ENCODE results near the gene INCA1.

Gene INCA1

GRCh38 chr17:4959261-4959965 is 37.9 kb downstream of the INCA1 start:
- ATAC-seq (replicated peaks) (no peak), DNase-seq (no peak)
- H3K36me3 Mint-ChIP-seq (ENCODE audit: insufficient read depth) = peaks cover 17% of the 10 kb centered on the region
- H3K27ac Mint-ChIP-seq = no peak overlapping the region
- H3K9me3 Mint-ChIP-seq = no peaks in the 10 kb centered on the region
- H3K4me1 Mint-ChIP-seq (ENCODE audit: low read depth in 2 of 2) = peaks cover 3 to 5% of the 10 kb centered on the region in 2 donors
- H3K4me3 Mint-ChIP-seq = no peak overlapping the region
- H3K27me3 Mint-ChIP-seq = no peaks in the 10 kb centered on the region

GRCh38 chr17:4958102-4958501 is 39.2 kb downstream of the INCA1 start:
- Mint-ChIP-seq H3K4me1 (ENCODE audit: low read depth in 2 of 2) (peaks cover 3 to 5% of the 10 kb centered on the region in 2 donors), H3K9me3 (no peaks in the 10 kb centered on the region), H3K27me3 (no peaks in the 10 kb centered on the region), H3K36me3 (ENCODE audit: insufficient read depth) (peaks cover 18% of the 10 kb centered on the region), H3K4me3 (no peak overlapping the region), H3K27ac (no peak overlapping the region)
- DNase-seq = no peak
- ATAC-seq (replicated peaks) = no peak

GRCh38 chr17:4956493-4957061 is 40.7 kb downstream of the INCA1 start:
- DNase-seq = peak in 1 of 3 experiments; percentile 19
- H3K9me3 Mint-ChIP-seq = no peaks in the 10 kb centered on the region
- no peak overlapping the region for H3K27ac Mint-ChIP-seq
- ATAC-seq (replicated peaks) = no peak
- no peaks in the 10 kb centered on the region for H3K27me3 Mint-ChIP-seq
- H3K36me3 Mint-ChIP-seq (ENCODE audit: insufficient read depth) = peaks cover 18% of the 10 kb centered on the region
- no peak overlapping the region for H3K4me3 Mint-ChIP-seq
- peaks cover 3 to 8% of the 10 kb centered on the region in 2 donors for H3K4me1 Mint-ChIP-seq (ENCODE audit: low read depth in 2 of 2)

GRCh38 chr17:4955091-4955490 is 42.2 kb downstream of the INCA1 start:
- Mint-ChIP-seq H3K36me3 (ENCODE audit: insufficient read depth) (peaks cover 10% of the 10 kb centered on the region), H3K4me1 (ENCODE audit: low read depth in 2 of 2) (peaks cover 14 to 23% of the 10 kb centered on the region in 2 donors), H3K27ac (no peak overlapping the region), H3K27me3 (no peaks in the 10 kb centered on the region), H3K9me3 (no peaks in the 10 kb centered on the region), H3K4me3 (no peak overlapping the region)
- ATAC-seq (replicated peaks) (no peak), DNase-seq (no peak)

- no peaks in the 10 kb centered on the region for H3K27me3 Mint-ChIP-seq
- peaks cover 16 to 23% of the 10 kb centered on the region in 2 donors for H3K4me1 Mint-ChIP-seq (ENCODE audit: low read depth in 2 of 2)
- no peaks in the 10 kb centered on the region for H3K9me3 Mint-ChIP-seq
- peaks cover 14% of the 10 kb centered on the region for H3K36me3 Mint-ChIP-seq (ENCODE audit: insufficient read depth)
- DNase-seq (no peak), ATAC-seq (replicated peaks) (no peak)
- H3K27ac Mint-ChIP-seq = no peak overlapping the region
- H3K4me3 Mint-ChIP-seq = no peak overlapping the region
Measured at GRCh38 chr17:4953451-4953961, 43.8 kb downstream of the INCA1 start.

- H3K4me1 Mint-ChIP-seq (ENCODE audit: low read depth in 2 of 2) = peaks cover 22 to 26% of the 10 kb centered on the region in 2 donors
- DNase-seq (no peak), ATAC-seq (replicated peaks) (no peak)
- no peaks in the 10 kb centered on the region for H3K27me3 Mint-ChIP-seq
- peak overlapping the region; percentile 91 to 94 for H3K27ac Mint-ChIP-seq
- H3K36me3 Mint-ChIP-seq (ENCODE audit: insufficient read depth) = peaks cover 33% of the 10 kb centered on the region
- H3K9me3 Mint-ChIP-seq = no peaks in the 10 kb centered on the region
- H3K4me3 Mint-ChIP-seq = peak overlapping the region; percentile 12 to 94
Measured at GRCh38 chr17:4951486-4951885, 45.8 kb downstream of the INCA1 start.

GRCh38 chr17:4950746-4951204 is 46.5 kb downstream of the INCA1 start, which contains the start of gene ENO3:
TSS of gene ENO3 (plus strand) at chr17:4951119. CDS start at chr17:4951830, 711 bp downstream.
- Mint-ChIP-seq H3K27me3 (no peaks in the 10 kb centered on the region), H3K27ac (peak within 1 kb of the TSS; percentile 91 to 94), H3K9me3 (no peaks in the 10 kb centered on the region), H3K36me3 (ENCODE audit: insufficient read depth) (peaks cover 35% of the 10 kb centered on the region), H3K4me3 (peak within 1 kb of the TSS; percentile 94), H3K4me1 (ENCODE audit: low read depth in 2 of 2) (peaks cover 26 to 27% of the 10 kb centered on the region in 2 donors)
- DNase-seq (no peak), ATAC-seq (replicated peaks) (no peak)

GRCh38 chr17:4950075-4950745 is 47.1 kb downstream of the INCA1 start:
- Mint-ChIP-seq H3K4me3 (peak overlapping the region; percentile 94), H3K27ac (peak overlapping the region; percentile 91 to 94), H3K9me3 (no peaks in the 10 kb centered on the region), H3K27me3 (no peaks in the 10 kb centered on the region), H3K4me1 (ENCODE audit: low read depth in 2 of 2) (peaks cover 31 to 33% of the 10 kb centered on the region in 2 donors), H3K36me3 (ENCODE audit: insufficient read depth) (peaks cover 40% of the 10 kb centered on the region)
- DNase-seq (peak in 1 of 3 experiments; percentile 39), ATAC-seq (replicated peaks) (peak; percentile 4)

GRCh38 chr17:4949321-4950074 is 47.8 kb downstream of the INCA1 start:
- peak; percentile 54 for ATAC-seq (replicated peaks)
- Mint-ChIP-seq H3K27me3 (no peaks in the 10 kb centered on the region), H3K27ac (peak overlapping the region; percentile 91 to 94), H3K4me3 (peak overlapping the region; percentile 94), H3K36me3 (ENCODE audit: insufficient read depth) (peaks cover 47% of the 10 kb centered on the region), H3K9me3 (no peaks in the 10 kb centered on the region), H3K4me1 (ENCODE audit: low read depth in 2 of 2) (peaks cover 38 to 40% of the 10 kb centered on the region in 2 donors)
- peak; percentile 70 to 77 (median 75) for DNase-seq

- Mint-ChIP-seq H3K9me3 (no peaks in the 10 kb centered on the region), H3K27me3 (no peaks in the 10 kb centered on the region), H3K4me3 (peak overlapping the region; percentile 94), H3K27ac (peak overlapping the region; percentile 91 to 94), H3K36me3 (ENCODE audit: insufficient read depth) (peaks cover 46% of the 10 kb centered on the region), H3K4me1 (ENCODE audit: low read depth in 2 of 2) (peaks cover 44 to 46% of the 10 kb centered on the region in 2 donors)
- ATAC-seq (replicated peaks) (peak; percentile 43), DNase-seq (peak in 2 of 3 experiments; percentile 58 to 61)
Measured at GRCh38 chr17:4948931-4949320, 48.4 kb downstream of the INCA1 start.

- ATAC-seq (replicated peaks) (peak; percentile 47), DNase-seq (peak; percentile 82 to 83 (median 82))
- H3K4me1 Mint-ChIP-seq (ENCODE audit: low read depth in 2 of 2) = peaks cover 45 to 49% of the 10 kb centered on the region in 2 donors
- peak within 1 kb of the TSS; percentile 91 to 94 for H3K27ac Mint-ChIP-seq
- no peaks in the 10 kb centered on the region for H3K9me3 Mint-ChIP-seq
- peak within 1 kb of the TSS; percentile 94 for H3K4me3 Mint-ChIP-seq
- no peaks in the 10 kb centered on the region for H3K27me3 Mint-ChIP-seq
- H3K36me3 Mint-ChIP-seq (ENCODE audit: insufficient read depth) = peaks cover 50% of the 10 kb centered on the region
Measured at GRCh38 chr17:4948166-4948930, 49.0 kb downstream of the INCA1 start, which contains the start of gene PFN1. TSS of gene PFN1 (minus strand) at chr17:4948530. CDS start at chr17:4948394, 136 bp downstream.

GRCh38 chr17:4947411-4948165 is 49.7 kb downstream of the INCA1 start:
- peaks cover 52 to 56% of the 10 kb centered on the region in 2 donors for H3K4me1 Mint-ChIP-seq (ENCODE audit: low read depth in 2 of 2)
- peak overlapping the region; percentile 32 to 94 for H3K27ac Mint-ChIP-seq
- H3K9me3 Mint-ChIP-seq = no peaks in the 10 kb centered on the region
- DNase-seq = peak; percentile 53 to 56 (median 55)
- peak; percentile 24 for ATAC-seq (replicated peaks)
- peak overlapping the region; percentile 94 for H3K4me3 Mint-ChIP-seq
- H3K36me3 Mint-ChIP-seq (ENCODE audit: insufficient read depth) = peaks cover 56% of the 10 kb centered on the region
- H3K27me3 Mint-ChIP-seq = no peaks in the 10 kb centered on the region
